ENCODE data around the gene SLC7A6OS. TPM values are rescaled to one million over a fixed set of nuclear protein-coding genes. Genes with fewer than 3 reads are reported as not detected.
A peak's percentile ranks its signal among the peaks of the same experiment; 100 is the strongest.

SLC7A6OS gene
- total RNA-seq, 1 experiment from 2014 or later: 15.6 TPM

GRCh38 chr16:68331879-68332410 is 21.2 kb upstream of the SLC7A6OS start:
- H3K27ac ChIP-seq: no peak overlapping the region
- peaks cover 37% of the 10 kb centered on the region for H3K36me3 ChIP-seq
- no peak overlapping the region for H3K4me3 ChIP-seq
- H3K27me3 ChIP-seq (replicated peaks): no peaks in the 10 kb centered on the region
- DNase-seq (ENCODE audit: low read depth in 1 of 2, low spot score in 2 of 2): peak in 1 of 2 experiments; percentile 63
- H3K4me1 ChIP-seq (replicated peaks): peaks cover 9% of the 10 kb centered on the region
- H3K9me3 ChIP-seq (replicated peaks): no peaks in the 10 kb centered on the region

- Histone ChIP-seq H3K27ac (no peak overlapping the region), H3K9me3 (replicated peaks) (no peaks in the 10 kb centered on the region), H3K4me3 (no peak overlapping the region), H3K27me3 (replicated peaks) (no peaks in the 10 kb centered on the region), H3K36me3 (peaks cover 43% of the 10 kb centered on the region), H3K4me1 (replicated peaks) (peaks cover 9% of the 10 kb centered on the region)
- DNase-seq (ENCODE audit: low read depth in 1 of 2, low spot score in 2 of 2): no peak
Observed at GRCh38 chr16:68328860-68329390, 18.2 kb upstream of the SLC7A6OS start.

- H3K9me3 ChIP-seq (replicated peaks): no peaks in the 10 kb centered on the region
- no peak overlapping the region for H3K4me3 ChIP-seq
- no peak overlapping the region for H3K27ac ChIP-seq
- no peaks in the 10 kb centered on the region for H3K27me3 ChIP-seq (replicated peaks)
- H3K4me1 ChIP-seq (replicated peaks): peaks cover 9% of the 10 kb centered on the region
- peak; percentile 67 to 78 for DNase-seq (ENCODE audit: low read depth in 1 of 2, low spot score in 2 of 2)
- H3K36me3 ChIP-seq: peaks cover 44% of the 10 kb centered on the region
Observed at GRCh38 chr16:68328151-68328859, 17.6 kb upstream of the SLC7A6OS start.

GRCh38 chr16:68324780-68325357 is 14.1 kb upstream of the SLC7A6OS start:
- H3K27ac ChIP-seq: no peak overlapping the region

DNA sequence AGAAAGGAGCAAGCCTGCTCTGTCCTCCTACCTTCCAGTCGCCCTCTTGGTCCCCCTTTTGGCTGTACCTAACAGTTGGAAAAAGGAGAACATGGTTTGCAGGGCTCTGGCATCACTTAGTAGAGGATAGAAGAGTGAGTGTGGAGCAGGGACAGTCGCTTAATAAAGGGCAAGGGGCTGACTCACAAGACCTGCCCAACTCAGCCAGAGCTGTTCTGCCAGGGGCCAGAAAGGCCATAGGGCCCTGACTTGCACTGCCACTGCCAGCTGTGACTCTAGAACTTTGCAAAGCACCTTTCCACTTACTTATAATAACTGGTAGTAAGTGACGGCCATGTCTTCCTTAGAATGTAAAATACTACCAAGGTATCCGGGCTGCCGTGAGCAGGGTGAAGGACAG is 13.6 kb upstream of the SLC7A6OS start:
- Histone ChIP-seq H3K27ac (no peak overlapping the region), H3K4me3 (no peak overlapping the region), H3K27me3 (replicated peaks) (no peaks in the 10 kb centered on the region), H3K4me1 (replicated peaks) (no peaks in the 10 kb centered on the region; the same call in 1 of the 2 replicates), H3K36me3 (peaks cover 51% of the 10 kb centered on the region), H3K9me3 (replicated peaks) (no peaks in the 10 kb centered on the region)
- DNase-seq (ENCODE audit: low read depth in 1 of 2, low spot score in 2 of 2): no peak

More at GRCh38 chr16:68324780-68325357, 14.1 kb upstream of the SLC7A6OS start:
- DNase-seq (ENCODE audit: low read depth in 1 of 2, low spot score in 2 of 2): no peak
- Histone ChIP-seq H3K4me3 (no peak overlapping the region), H3K27me3 (replicated peaks) (no peaks in the 10 kb centered on the region), H3K4me1 (replicated peaks) (no peaks in the 10 kb centered on the region; the same call in 1 of the 2 replicates), H3K36me3 (peaks cover 57% of the 10 kb centered on the region), H3K9me3 (replicated peaks) (no peaks in the 10 kb centered on the region)

GRCh38 chr16:68319185-68319908 is 8.6 kb upstream of the SLC7A6OS start:
- no peak for DNase-seq (ENCODE audit: low read depth in 1 of 2, low spot score in 2 of 2)
- no peaks in the 10 kb centered on the region for H3K4me1 ChIP-seq (replicated peaks)
- no peaks in the 10 kb centered on the region for H3K27me3 ChIP-seq (replicated peaks)
- H3K27ac ChIP-seq: no peak overlapping the region
- no peaks in the 10 kb centered on the region for H3K9me3 ChIP-seq (replicated peaks)
- H3K4me3 ChIP-seq: no peak overlapping the region
- peaks cover 59% of the 10 kb centered on the region for H3K36me3 ChIP-seq

GRCh38 chr16:68313116-68313515 is 2.4 kb upstream of the SLC7A6OS start:
- peaks cover 55% of the 10 kb centered on the region for H3K36me3 ChIP-seq
- H3K4me1 ChIP-seq (replicated peaks): peaks cover 13% of the 10 kb centered on the region
- H3K27ac ChIP-seq: no peak overlapping the region
- no peaks in the 10 kb centered on the region for H3K9me3 ChIP-seq (replicated peaks)
- no peak for DNase-seq (ENCODE audit: low read depth in 1 of 2, low spot score in 2 of 2)
- no peaks in the 10 kb centered on the region for H3K27me3 ChIP-seq (replicated peaks)
- no peak overlapping the region for H3K4me3 ChIP-seq

DNA sequence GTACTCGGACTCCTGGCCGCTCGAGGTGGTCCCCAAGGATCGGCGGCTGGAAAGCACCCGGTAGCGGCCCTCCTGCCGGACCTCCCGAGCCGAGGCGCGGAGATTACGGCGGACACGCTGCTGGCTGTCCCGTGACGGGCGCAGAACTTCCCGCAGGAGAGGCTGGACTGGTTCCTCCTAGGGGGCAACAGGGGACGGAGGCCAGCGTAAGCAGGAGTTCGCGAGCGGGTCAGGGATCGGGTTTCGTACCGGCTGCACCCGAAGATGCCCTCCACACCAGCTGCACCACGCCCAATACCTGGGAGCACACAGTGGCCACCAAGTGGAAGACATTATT is 341 bp downstream of the SLC7A6OS start:
- H3K27ac ChIP-seq: peak overlapping the region; percentile 10
- no peaks in the 10 kb centered on the region for H3K9me3 ChIP-seq (replicated peaks)
- peak overlapping the region; percentile 87 for H3K4me3 ChIP-seq
- DNase-seq (ENCODE audit: low read depth in 1 of 2, low spot score in 2 of 2): peak in 1 of 2 experiments; percentile 50
- H3K27me3 ChIP-seq (replicated peaks): no peaks in the 10 kb centered on the region
- peaks cover 13% of the 10 kb centered on the region for H3K4me1 ChIP-seq (replicated peaks)
- H3K36me3 ChIP-seq: peaks cover 64% of the 10 kb centered on the region

DNA sequence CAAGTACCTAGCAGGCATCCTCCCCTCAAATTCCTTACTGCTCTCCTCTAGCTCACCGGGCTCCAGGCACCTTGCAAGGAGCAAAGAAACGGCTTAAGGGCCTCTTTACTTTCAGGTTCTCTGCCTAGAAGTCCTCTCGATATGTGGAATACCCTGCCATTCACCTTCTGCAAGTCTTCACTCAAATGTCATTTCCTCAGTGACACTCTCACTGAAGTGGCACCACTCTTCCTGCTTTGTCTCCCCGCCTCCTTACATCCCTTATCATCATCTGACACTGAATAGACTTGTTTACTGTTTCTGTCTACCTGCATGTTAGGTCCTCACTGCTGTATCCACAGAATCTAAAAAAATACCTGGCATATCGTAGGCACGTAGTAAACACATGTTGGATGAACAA is 947 bp downstream of the SLC7A6OS start:
- H3K27ac ChIP-seq: no peak overlapping the region
- peaks cover 13% of the 10 kb centered on the region for H3K4me1 ChIP-seq (replicated peaks)
- peaks cover 67% of the 10 kb centered on the region for H3K36me3 ChIP-seq
- H3K4me3 ChIP-seq: peak overlapping the region; percentile 87
- no peak for DNase-seq (ENCODE audit: low read depth in 1 of 2, low spot score in 2 of 2)
- no peaks in the 10 kb centered on the region for H3K27me3 ChIP-seq (replicated peaks)
- H3K9me3 ChIP-seq (replicated peaks): no peaks in the 10 kb centered on the region

GRCh38 chr16:68306633-68307032 is 4.1 kb downstream of the SLC7A6OS start:
- no peak for DNase-seq (ENCODE audit: low read depth in 1 of 2, low spot score in 2 of 2)
- no peaks in the 10 kb centered on the region for H3K9me3 ChIP-seq (replicated peaks)
- no peak overlapping the region for H3K4me3 ChIP-seq
- H3K27me3 ChIP-seq (replicated peaks): no peaks in the 10 kb centered on the region
- H3K36me3 ChIP-seq: peaks cover 89% of the 10 kb centered on the region
- peaks cover 11% of the 10 kb centered on the region for H3K4me1 ChIP-seq (replicated peaks)
- H3K27ac ChIP-seq: no peak overlapping the region

DNA sequence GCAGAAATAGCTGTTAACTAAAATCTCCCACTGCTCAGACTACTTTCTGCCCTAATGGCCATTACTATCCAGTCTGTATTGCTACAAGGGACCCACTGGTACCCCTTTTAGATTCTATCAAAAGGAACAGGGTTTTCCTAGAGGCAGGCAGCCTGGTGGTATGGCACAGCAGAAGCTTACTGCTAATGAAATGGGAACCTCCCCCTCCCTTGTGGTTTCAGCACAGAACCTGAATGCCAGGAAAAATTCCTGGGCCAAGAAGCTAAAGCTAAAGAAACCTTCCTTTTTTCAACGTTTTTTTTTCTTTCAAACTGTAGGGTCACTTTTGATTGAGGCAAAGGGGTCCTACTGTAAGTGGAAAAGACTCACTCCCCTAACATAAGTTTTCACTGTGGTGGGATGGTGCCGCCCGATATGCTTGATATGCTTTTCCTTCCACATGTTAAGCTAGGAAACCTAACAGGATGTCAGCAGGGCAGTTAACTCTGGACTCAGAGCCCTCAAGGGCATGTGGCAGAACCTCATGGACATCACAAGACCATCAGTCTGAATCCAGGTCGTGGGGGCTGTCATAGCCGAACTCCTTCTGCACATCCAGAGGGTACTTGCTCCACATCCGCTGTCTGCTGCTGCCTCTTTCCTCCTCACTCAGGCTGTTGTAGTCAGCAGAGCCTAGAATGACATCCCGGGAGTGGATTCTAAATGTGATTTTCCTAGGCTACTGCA is 9.8 kb downstream of the SLC7A6OS start:
- H3K36me3 ChIP-seq: peaks cover 98% of the 10 kb centered on the region
- no peaks in the 10 kb centered on the region for H3K27me3 ChIP-seq (replicated peaks)
- H3K4me1 ChIP-seq (replicated peaks): 0 out of 2 replicates have a peak, but pooled peaks cover 3% of the 10 kb centered on the region
- no peaks in the 10 kb centered on the region for H3K9me3 ChIP-seq (replicated peaks)
- DNase-seq (ENCODE audit: low read depth in 1 of 2, low spot score in 2 of 2): no peak
- no peak overlapping the region for H3K27ac ChIP-seq
- H3K4me3 ChIP-seq: no peak overlapping the region

GRCh38 chr16:68299571-68300453 is 10.9 kb downstream of the SLC7A6OS start:
- Histone ChIP-seq H3K27ac (no peak overlapping the region), H3K36me3 (peaks cover 98% of the 10 kb centered on the region)
- no peak for DNase-seq (ENCODE audit: low read depth in 1 of 2, low spot score in 2 of 2)

More at GRCh38 chr16:68299571-68300453, 10.9 kb downstream of the SLC7A6OS start:
- H3K9me3 ChIP-seq (replicated peaks): no peaks in the 10 kb centered on the region
- no peak overlapping the region for H3K4me3 ChIP-seq
- no peaks in the 10 kb centered on the region for H3K27me3 ChIP-seq (replicated peaks)
- H3K4me1 ChIP-seq (replicated peaks): 0 out of 2 replicates have a peak, but pooled peaks cover 3% of the 10 kb centered on the region
